Astrocyte (in vitro differentiated cells and primary cell): ENCODE results near the gene LHCGR. TPM values are rescaled to one million over a fixed set of nuclear protein-coding genes. Genes with fewer than 3 reads are reported as not detected.

ENCODE experiments used
- DNase-seq: peaks from one replicate; pipeline ENCODE4 v3.0.0-alpha.2; 2010; ENCODE audit warnings: low read depth
- FAIRE-seq: peaks from 2 replicates; lab custom pipeline; 2011; peaks lifted over from hg19 to GRCh38; lab: Jason Lieb, UNC
- H2AFZ ChIP-seq: 2 replicates; pipeline ENCODE4 v1.6.0; 2012; ENCODE audit warnings: low read depth, low read length, inconsistent platforms
- H3K27ac ChIP-seq: 2 replicates; pipeline ENCODE4 v1.5.1; 2011; ENCODE audit warnings: low read depth, low read length, inconsistent platforms
- H3K27me3 ChIP-seq: 2 replicates; pipeline ENCODE4 v1.6.0; 2011; ENCODE audit warnings: low read length, inconsistent platforms; ENCODE audit not compliant: insufficient read depth
- H3K36me3 ChIP-seq: 2 replicates; pipeline ENCODE4 v1.5.1; 2011; ENCODE audit warnings: low read length, inconsistent platforms; ENCODE audit not compliant: insufficient read depth
- H3K4me1 ChIP-seq: 2 replicates; pipeline ENCODE4 v1.5.1; 2011; ENCODE audit warnings: low read length, inconsistent platforms; ENCODE audit not compliant: insufficient read depth
- H3K4me2 ChIP-seq: 2 replicates; pipeline ENCODE4 v1.6.0; 2012; ENCODE audit warnings: low read length, inconsistent platforms
- H3K4me3 ChIP-seq: 2 replicates; pipeline ENCODE4 v1.5.1; 2011; ENCODE audit warnings: low read depth, mild to moderate bottlenecking, low read length, inconsistent platforms; ENCODE audit not compliant: insufficient read depth
- H3K79me2 ChIP-seq: 2 replicates; pipeline ENCODE4 v1.6.0; 2012; ENCODE audit warnings: mild to moderate bottlenecking, low read length, inconsistent platforms; ENCODE audit not compliant: insufficient read depth
- H3K9ac ChIP-seq: 2 replicates; pipeline ENCODE4 v1.6.0; 2012; ENCODE audit warnings: mild to moderate bottlenecking, low read length, inconsistent platforms
- H3K9me3 ChIP-seq: 2 replicates; pipeline ENCODE4 v1.5.1; 2012; ENCODE audit warnings: low read depth, mild to moderate bottlenecking, low read length, inconsistent platforms; ENCODE audit not compliant: insufficient read depth
- H4K20me1 ChIP-seq: 2 replicates; pipeline ENCODE4 v1.6.0; 2012; ENCODE audit warnings: low read length, inconsistent platforms; ENCODE audit not compliant: insufficient read depth
- H3K27ac Mint-ChIP-seq: one replicate; pipeline ENCODE4 v1.8.0; 2021; ENCODE audit warnings: mild to moderate bottlenecking, mixed read lengths; ENCODE audit not compliant: unreplicated experiment
- H3K27me3 Mint-ChIP-seq: one replicate; pipeline ENCODE4 v1.8.0; 2021; ENCODE audit warnings: low read depth, mixed read lengths; ENCODE audit not compliant: unreplicated experiment
- H3K36me3 Mint-ChIP-seq: one replicate; pipeline ENCODE4 v1.8.0; 2021; ENCODE audit warnings: low read depth, mixed read lengths; ENCODE audit not compliant: unreplicated experiment
- H3K4me1 Mint-ChIP-seq: one replicate; pipeline ENCODE4 v1.8.0; 2021; ENCODE audit warnings: low read depth, mixed read lengths; ENCODE audit not compliant: unreplicated experiment
- H3K4me3 Mint-ChIP-seq: one replicate; pipeline ENCODE4 v1.8.0; 2021; ENCODE audit warnings: mild to moderate bottlenecking, moderate library complexity, mixed read lengths; ENCODE audit not compliant: unreplicated experiment
- H3K9me3 Mint-ChIP-seq: one replicate; pipeline ENCODE4 v1.8.0; 2021; ENCODE audit warnings: mild to moderate bottlenecking, mixed read lengths; ENCODE audit not compliant: unreplicated experiment
- EZH2 ChIP-seq: IDR thresholded peaks from 2 replicates; pipeline ENCODE4 v1.6.1; 2012; ENCODE audit warnings: mild to moderate bottlenecking, low read length, inconsistent platforms; ENCODE audit not compliant: insufficient read depth
- total RNA-seq: library from RNA; stranded (reverse); gene quantifications from 2 replicates; pipeline ENCODE4 v1.2.1, GENCODE V29; 2021
- TF ChIP-seq, protein P1 (sequence below): IDR thresholded peaks from 2 replicates; pipeline ENCODE4 v1.5.1; 2011; ENCODE audit warnings: low read depth, mild to moderate bottlenecking, inconsistent platforms, low read length, moderate library complexity; ENCODE audit not compliant: insufficient read depth

The LHCGR gene
- total RNA-seq, 1 donor from 2014 or later = not detected

DNA sequence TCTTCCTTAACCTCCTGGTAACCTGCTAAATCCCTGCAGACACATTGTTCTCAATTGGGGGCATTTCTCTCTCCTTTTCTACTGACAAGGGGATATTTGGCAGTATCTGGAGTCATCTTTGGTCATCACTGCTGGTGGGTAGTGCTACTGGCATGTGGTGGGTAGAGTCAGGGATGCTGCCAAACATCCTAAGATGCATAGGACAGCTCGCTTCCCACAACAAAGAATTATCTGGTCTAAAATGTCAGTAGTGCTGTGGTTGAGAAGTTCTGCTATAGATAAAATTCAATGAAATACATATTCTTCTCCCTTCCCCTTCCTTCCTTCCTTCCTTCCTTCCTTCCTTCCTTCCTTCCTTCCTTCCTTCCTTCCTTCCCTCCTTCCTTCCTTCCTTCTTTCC, 18.7 kb upstream of the LHCGR start:
- Histone ChIP-seq H2AFZ (no peak overlapping the region), H3K79me2 (no peaks in the 10 kb centered on the region), H3K9ac (no peak overlapping the region), H3K4me2 (no peak overlapping the region), H4K20me1 (no peaks in the 10 kb centered on the region), H3K27me3 (no peaks in the 10 kb centered on the region), H3K4me3 (no peak overlapping the region), H3K4me1 (no peaks in the 10 kb centered on the region), H3K9me3 (no peaks in the 10 kb centered on the region), H3K27ac (no peak overlapping the region), H3K36me3 (no peaks in the 10 kb centered on the region)
- no peak for DNase-seq
- no peak overlapping the region for H3K27ac Mint-ChIP-seq
- H3K27me3 Mint-ChIP-seq = peaks cover 3% of the 10 kb centered on the region
- no peaks in the 10 kb centered on the region for H3K9me3 Mint-ChIP-seq
- no peak for FAIRE-seq
- peaks cover 4% of the 10 kb centered on the region for H3K4me1 Mint-ChIP-seq
- H3K4me3 Mint-ChIP-seq = no peak overlapping the region
- no peak for TF ChIP-seq EZH2
- TF ChIP-seq, protein P1, sequence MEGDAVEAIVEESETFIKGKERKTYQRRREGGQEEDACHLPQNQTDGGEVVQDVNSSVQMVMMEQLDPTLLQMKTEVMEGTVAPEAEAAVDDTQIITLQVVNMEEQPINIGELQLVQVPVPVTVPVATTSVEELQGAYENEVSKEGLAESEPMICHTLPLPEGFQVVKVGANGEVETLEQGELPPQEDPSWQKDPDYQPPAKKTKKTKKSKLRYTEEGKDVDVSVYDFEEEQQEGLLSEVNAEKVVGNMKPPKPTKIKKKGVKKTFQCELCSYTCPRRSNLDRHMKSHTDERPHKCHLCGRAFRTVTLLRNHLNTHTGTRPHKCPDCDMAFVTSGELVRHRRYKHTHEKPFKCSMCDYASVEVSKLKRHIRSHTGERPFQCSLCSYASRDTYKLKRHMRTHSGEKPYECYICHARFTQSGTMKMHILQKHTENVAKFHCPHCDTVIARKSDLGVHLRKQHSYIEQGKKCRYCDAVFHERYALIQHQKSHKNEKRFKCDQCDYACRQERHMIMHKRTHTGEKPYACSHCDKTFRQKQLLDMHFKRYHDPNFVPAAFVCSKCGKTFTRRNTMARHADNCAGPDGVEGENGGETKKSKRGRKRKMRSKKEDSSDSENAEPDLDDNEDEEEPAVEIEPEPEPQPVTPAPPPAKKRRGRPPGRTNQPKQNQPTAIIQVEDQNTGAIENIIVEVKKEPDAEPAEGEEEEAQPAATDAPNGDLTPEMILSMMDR = no peak
- H3K36me3 Mint-ChIP-seq = no peaks in the 10 kb centered on the region

GRCh38 chr2:48771241-48772014, 15.9 kb upstream of the LHCGR start:
- Mint-ChIP-seq H3K27me3 (peaks cover 6% of the 10 kb centered on the region), H3K27ac (no peak overlapping the region), H3K4me1 (peaks cover 4% of the 10 kb centered on the region), H3K4me3 (no peak overlapping the region), H3K9me3 (no peaks in the 10 kb centered on the region), H3K36me3 (no peaks in the 10 kb centered on the region)
- H3K4me1 ChIP-seq = no peaks in the 10 kb centered on the region
- no peaks in the 10 kb centered on the region for H4K20me1 ChIP-seq
- DNase-seq (no peak), FAIRE-seq (no peak)
- H3K36me3 ChIP-seq = no peaks in the 10 kb centered on the region
- H2AFZ ChIP-seq = no peak overlapping the region
- no peak overlapping the region for H3K4me2 ChIP-seq
- no peak overlapping the region for H3K4me3 ChIP-seq
- H3K9ac ChIP-seq = no peak overlapping the region
- H3K9me3 ChIP-seq = no peaks in the 10 kb centered on the region
- no peaks in the 10 kb centered on the region for H3K79me2 ChIP-seq
- no peak overlapping the region for H3K27ac ChIP-seq
- TF ChIP-seq, protein P1 = no peak
- TF ChIP-seq EZH2 = no peak
- no peaks in the 10 kb centered on the region for H3K27me3 ChIP-seq

GRCh38 chr2:48770181-48770580, 14.7 kb upstream of the LHCGR start:
- no peak for TF ChIP-seq EZH2
- TF ChIP-seq, protein P1 = no peak
- Histone ChIP-seq H4K20me1 (no peaks in the 10 kb centered on the region), H3K4me2 (no peak overlapping the region), H3K4me3 (no peak overlapping the region), H3K27me3 (no peaks in the 10 kb centered on the region), H2AFZ (no peak overlapping the region), H3K9ac (no peak overlapping the region), H3K36me3 (no peaks in the 10 kb centered on the region), H3K27ac (no peak overlapping the region), H3K79me2 (no peaks in the 10 kb centered on the region), H3K9me3 (no peaks in the 10 kb centered on the region), H3K4me1 (no peaks in the 10 kb centered on the region)
- Mint-ChIP-seq H3K9me3 (peaks cover 3% of the 10 kb centered on the region), H3K36me3 (no peaks in the 10 kb centered on the region), H3K27ac (no peak overlapping the region), H3K4me3 (no peak overlapping the region), H3K27me3 (peaks cover 6% of the 10 kb centered on the region), H3K4me1 (peaks cover 4% of the 10 kb centered on the region)
- DNase-seq = no peak
- FAIRE-seq = no peak
